ENCODE measurements around the gene JPH4.

DNA sequence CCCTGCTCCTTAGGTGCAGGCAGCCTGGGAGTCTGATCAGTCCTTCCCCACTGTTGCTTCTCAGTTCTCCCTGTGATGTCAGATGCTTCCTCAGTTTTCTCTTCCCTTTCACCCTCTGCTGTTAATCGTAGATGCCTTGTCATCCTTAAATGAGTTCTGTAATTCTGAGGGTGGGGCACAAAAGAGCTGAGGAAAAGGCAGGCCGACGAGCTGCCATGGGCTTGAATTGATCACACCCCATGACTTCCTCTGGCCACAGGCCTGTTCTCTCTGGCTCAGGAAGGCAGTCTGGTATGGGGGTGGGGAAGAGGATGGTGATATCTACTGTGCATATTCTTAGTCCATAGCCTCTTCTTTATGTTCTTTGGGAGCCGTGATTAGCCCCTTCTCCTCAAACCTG, 5.8 kb downstream of the JPH4 start:
- TF ChIP-seq EZH2 (IDR thresholded peaks at IDR 0.05; ENCODE audit: insufficient read depth, poor library complexity, severe bottlenecking) (no peak), EZH2phosphoT487 (IDR thresholded peaks at IDR 0.05; ENCODE audit: insufficient read depth, low read depth) (no peak)
